ENCODE results near the gene DCP2.

DCP2 gene

DNA sequence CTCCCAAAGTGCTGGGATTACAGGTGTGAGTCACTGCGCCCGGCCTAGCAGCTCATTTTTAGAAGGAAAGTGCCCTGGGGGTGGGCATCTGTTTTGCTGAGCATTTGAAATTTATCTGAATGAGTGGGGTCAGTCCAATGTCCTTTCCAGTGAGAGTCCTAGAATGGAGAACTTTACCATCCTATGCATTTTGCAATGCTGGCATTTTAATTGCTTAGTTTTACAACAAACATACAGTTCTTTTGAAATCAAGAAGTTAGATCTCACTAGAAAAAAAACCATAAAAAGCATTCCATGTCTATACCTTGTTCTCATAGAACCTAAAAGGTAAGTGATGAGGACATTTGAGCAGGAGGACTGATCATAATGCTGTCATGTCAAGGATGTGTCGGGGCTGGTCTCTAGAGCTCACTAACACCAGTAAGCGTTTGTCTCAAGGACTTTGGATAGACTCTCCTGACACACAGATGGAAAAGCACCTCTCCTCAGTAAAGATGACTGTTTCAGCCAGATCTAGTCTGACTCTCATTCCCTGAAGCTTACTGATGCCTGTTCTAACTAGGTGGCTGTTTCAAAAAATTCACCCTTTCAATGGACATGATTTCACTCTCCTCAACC lies 83.9 kb downstream of the DCP2 start:
- Histone ChIP-seq H3K4me2 (ENCODE audit: low read length) (no peak overlapping the region), H3K27me3 (ENCODE audit: insufficient read depth, low read length) (no peaks in the 10 kb centered on the region), H2AFZ (ENCODE audit: low read length) (no peak overlapping the region), H3F3A (ENCODE audit: insufficient read depth, low read length) (no peaks in the 10 kb centered on the region), H3K9me3 (ENCODE audit: low read length) (no peaks in the 10 kb centered on the region), H3K4me1 (ENCODE audit: insufficient read depth, low read length, severe bottlenecking) (no peaks in the 10 kb centered on the region), H3K9ac (ENCODE audit: low read length) (no peak overlapping the region), H3K36me3 (ENCODE audit: insufficient read depth, low read length) (no peaks in the 10 kb centered on the region), H3K9me2 (ENCODE audit: low read depth, low read length) (no peaks in the 10 kb centered on the region), H4K20me1 (ENCODE audit: insufficient read depth, low read length) (no peaks in the 10 kb centered on the region), H3K79me2 (ENCODE audit: insufficient read depth, low read length) (no peaks in the 10 kb centered on the region), H3K27ac (ENCODE audit: low read depth, low read length, poor library complexity, severe bottlenecking) (no peak overlapping the region), H3K4me3 (ENCODE audit: low read depth, low read length, poor library complexity, severe bottlenecking) (no peak overlapping the region)
- TF ChIP-seq, protein P1, sequence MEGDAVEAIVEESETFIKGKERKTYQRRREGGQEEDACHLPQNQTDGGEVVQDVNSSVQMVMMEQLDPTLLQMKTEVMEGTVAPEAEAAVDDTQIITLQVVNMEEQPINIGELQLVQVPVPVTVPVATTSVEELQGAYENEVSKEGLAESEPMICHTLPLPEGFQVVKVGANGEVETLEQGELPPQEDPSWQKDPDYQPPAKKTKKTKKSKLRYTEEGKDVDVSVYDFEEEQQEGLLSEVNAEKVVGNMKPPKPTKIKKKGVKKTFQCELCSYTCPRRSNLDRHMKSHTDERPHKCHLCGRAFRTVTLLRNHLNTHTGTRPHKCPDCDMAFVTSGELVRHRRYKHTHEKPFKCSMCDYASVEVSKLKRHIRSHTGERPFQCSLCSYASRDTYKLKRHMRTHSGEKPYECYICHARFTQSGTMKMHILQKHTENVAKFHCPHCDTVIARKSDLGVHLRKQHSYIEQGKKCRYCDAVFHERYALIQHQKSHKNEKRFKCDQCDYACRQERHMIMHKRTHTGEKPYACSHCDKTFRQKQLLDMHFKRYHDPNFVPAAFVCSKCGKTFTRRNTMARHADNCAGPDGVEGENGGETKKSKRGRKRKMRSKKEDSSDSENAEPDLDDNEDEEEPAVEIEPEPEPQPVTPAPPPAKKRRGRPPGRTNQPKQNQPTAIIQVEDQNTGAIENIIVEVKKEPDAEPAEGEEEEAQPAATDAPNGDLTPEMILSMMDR (IDR thresholded peaks at IDR 0.05; ENCODE audit: low read length) = no peak
- TF ChIP-seq EZH2 (IDR thresholded peaks at IDR 0.05; ENCODE audit: borderline replicate concordance, low read length) = no peak

DNA sequence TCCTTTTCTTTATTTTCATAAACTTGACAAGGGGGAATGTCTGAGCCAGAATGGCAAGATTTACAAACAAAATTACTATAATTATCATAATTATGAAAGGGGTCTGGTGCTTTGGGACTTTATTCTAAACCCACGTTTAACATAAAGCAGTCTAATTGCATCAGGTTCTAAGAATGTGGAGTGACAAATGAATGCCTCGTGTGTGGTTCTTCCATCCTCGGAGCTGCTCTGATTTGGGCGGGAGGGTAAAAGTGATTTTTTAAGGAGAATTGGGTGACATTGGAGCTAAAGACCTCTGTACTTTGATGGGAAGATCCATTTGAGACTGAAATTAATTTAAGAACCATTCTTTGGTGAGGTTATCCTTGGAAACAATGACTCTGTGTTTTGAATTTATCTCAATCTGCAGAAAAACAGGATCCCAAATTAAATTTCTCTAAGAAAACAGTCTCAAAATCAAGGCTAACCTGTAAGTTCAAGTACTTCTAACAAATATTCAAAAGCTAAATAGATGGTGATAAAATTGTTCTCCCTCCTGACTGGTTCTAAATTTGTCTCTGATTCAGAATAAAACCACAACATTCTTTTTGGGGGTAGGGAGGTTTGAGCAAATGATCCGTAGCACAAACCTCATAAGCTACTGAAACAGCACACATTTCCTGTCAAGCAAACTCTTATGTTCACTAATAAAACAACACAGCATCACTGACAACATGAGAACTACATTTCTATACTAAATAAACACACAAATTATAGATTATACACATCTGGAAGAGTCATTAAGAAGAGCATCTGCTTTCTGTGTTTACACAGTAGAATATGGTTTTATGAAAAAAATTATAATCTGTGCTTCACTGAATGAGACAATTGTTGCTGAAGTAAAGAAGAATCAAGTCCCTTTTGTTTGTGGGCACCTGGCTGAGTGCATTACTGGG lies 85.5 kb downstream of the DCP2 start:
- Histone ChIP-seq H3K27me3 (ENCODE audit: insufficient read depth, low read length) (no peaks in the 10 kb centered on the region), H3K36me3 (ENCODE audit: insufficient read depth, low read length) (no peaks in the 10 kb centered on the region), H3K9ac (ENCODE audit: low read length) (no peak overlapping the region), H4K20me1 (ENCODE audit: insufficient read depth, low read length) (no peaks in the 10 kb centered on the region), H3K4me3 (ENCODE audit: low read depth, low read length, poor library complexity, severe bottlenecking) (no peak overlapping the region), H3K79me2 (ENCODE audit: insufficient read depth, low read length) (no peaks in the 10 kb centered on the region), H3K9me3 (ENCODE audit: low read length) (no peaks in the 10 kb centered on the region), H3K27ac (ENCODE audit: low read depth, low read length, poor library complexity, severe bottlenecking) (no peak overlapping the region), H2AFZ (ENCODE audit: low read length) (no peak overlapping the region), H3K4me1 (ENCODE audit: insufficient read depth, low read length, severe bottlenecking) (no peaks in the 10 kb centered on the region), H3K9me2 (ENCODE audit: low read depth, low read length) (no peaks in the 10 kb centered on the region), H3F3A (ENCODE audit: insufficient read depth, low read length) (no peaks in the 10 kb centered on the region), H3K4me2 (ENCODE audit: low read length) (no peak overlapping the region)
- TF ChIP-seq, protein P1 (IDR thresholded peaks at IDR 0.05; ENCODE audit: low read length) = no peak
- no peak for TF ChIP-seq EZH2 (IDR thresholded peaks at IDR 0.05; ENCODE audit: borderline replicate concordance, low read length)

DNA sequence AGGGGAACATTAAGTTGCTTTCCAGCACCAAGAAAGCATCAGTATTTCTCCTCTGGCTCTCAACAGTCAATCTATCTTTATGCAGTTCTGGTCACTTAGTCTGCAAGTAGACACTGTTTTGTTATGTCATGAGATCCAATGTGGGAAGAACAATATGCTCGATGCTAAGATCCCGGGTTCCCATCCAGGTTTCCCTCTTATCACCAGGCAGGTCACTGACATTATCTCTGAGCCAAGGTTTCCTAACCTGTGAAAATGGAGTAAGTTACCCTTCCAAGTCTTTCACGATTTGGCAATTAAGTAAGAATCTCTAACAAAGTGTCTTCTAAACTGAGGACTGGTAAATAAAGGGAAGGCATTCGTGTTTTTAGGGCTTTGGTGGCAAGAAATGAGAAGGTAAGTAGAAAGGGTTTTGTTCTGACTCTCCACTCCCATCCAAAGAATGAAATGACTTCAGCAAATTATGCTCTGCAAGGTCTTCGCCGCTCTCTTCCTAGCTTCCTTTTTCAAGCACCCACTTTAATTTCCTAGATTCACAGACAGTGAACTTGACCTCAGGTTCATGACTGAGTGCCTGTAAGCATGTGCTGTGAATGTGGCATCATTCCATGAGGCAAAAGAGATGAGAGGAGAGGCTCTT lies 86.4 kb downstream of the DCP2 start:
- Histone ChIP-seq H3K4me2 (ENCODE audit: low read length) (no peak overlapping the region), H3K4me1 (ENCODE audit: insufficient read depth, low read length, severe bottlenecking) (no peaks in the 10 kb centered on the region), H3K9me3 (ENCODE audit: low read length) (no peaks in the 10 kb centered on the region), H3K9me2 (ENCODE audit: low read depth, low read length) (no peaks in the 10 kb centered on the region), H3K27me3 (ENCODE audit: insufficient read depth, low read length) (no peaks in the 10 kb centered on the region), H3K27ac (ENCODE audit: low read depth, low read length, poor library complexity, severe bottlenecking) (no peak overlapping the region), H2AFZ (ENCODE audit: low read length) (no peak overlapping the region), H3K4me3 (ENCODE audit: low read depth, low read length, poor library complexity, severe bottlenecking) (no peak overlapping the region), H3K9ac (ENCODE audit: low read length) (no peak overlapping the region), H3K36me3 (ENCODE audit: insufficient read depth, low read length) (no peaks in the 10 kb centered on the region), H4K20me1 (ENCODE audit: insufficient read depth, low read length) (no peaks in the 10 kb centered on the region), H3K79me2 (ENCODE audit: insufficient read depth, low read length) (no peaks in the 10 kb centered on the region), H3F3A (ENCODE audit: insufficient read depth, low read length) (no peaks in the 10 kb centered on the region)
- TF ChIP-seq, protein P1 (IDR thresholded peaks at IDR 0.05; ENCODE audit: low read length) = no peak
- TF ChIP-seq EZH2 (IDR thresholded peaks at IDR 0.05; ENCODE audit: borderline replicate concordance, low read length) = no peak

Data from OCI-LY1 (cell line).